ENCODE data around the gene LAMA2.

- TF ChIP-seq CTCF (IDR thresholded peaks at IDR 0.05 in 2 of 3, conservative IDR thresholded peaks at IDR 0.05 in 1 of 3; ENCODE audit: borderline replicate concordance in 1 of 3, insufficient read depth in 1 of 3, low read depth in 2 of 3, low read length in 2 of 3) (no peak), TCF7L2 (IDR thresholded peaks at IDR 0.05; ENCODE audit: borderline replicate concordance, extremely low read depth, insufficient read depth, insufficient read length) (no peak), REST (IDR thresholded peaks at IDR 0.05; ENCODE audit: low read depth) (no peak), POLR2AphosphoS5 (IDR thresholded peaks at IDR 0.05; ENCODE audit: low read depth, low read length) (no peak), ELF1 (IDR thresholded peaks at IDR 0.05; ENCODE audit: borderline replicate concordance, low read depth) (no peak), ATF3 (IDR thresholded peaks at IDR 0.05) (no peak), SIN3A (IDR thresholded peaks at IDR 0.05; ENCODE audit: low read depth) (no peak), EGR1 (IDR thresholded peaks at IDR 0.05; ENCODE audit: low read depth) (no peak)
Observed at GRCh38 chr6:129014302-129014701, 131.4 kb downstream of the LAMA2 start.
